Esophagus (tissue), 2 donors: ENCODE data around the gene TTLL6. TPM values are rescaled to one million over a fixed set of nuclear protein-coding genes. Genes with fewer than 3 reads are reported as not detected.

ENCODE experiments used
- H3K27ac ChIP-seq, 2 donors: one replicate each; pipeline ENCODE4 v1.5.1; 2013; ENCODE audit warnings: low read depth in 2 of 2, mild to moderate bottlenecking in 2 of 2, inconsistent platforms in 1 of 2, low read length in 1 of 2, moderate library complexity in 1 of 2
- H3K27me3 ChIP-seq, 2 donors: one replicate each; pipeline ENCODE4 v1.6.1; 2013; ENCODE audit warnings: low read length in 2 of 2, control low read depth in 1 of 2, mild to moderate bottlenecking in 1 of 2; ENCODE audit not compliant: insufficient read depth in 2 of 2, control insufficient read depth in 1 of 2
- H3K36me3 ChIP-seq, 2 donors: one replicate each; pipeline ENCODE4 v1.6.1; 2013; ENCODE audit warnings: low read length in 1 of 2; ENCODE audit not compliant: control insufficient read depth in 2 of 2, insufficient read depth in 2 of 2
- H3K4me1 ChIP-seq, 2 donors: one replicate each; pipeline ENCODE4 v1.6.1; 2013; ENCODE audit warnings: low read length in 1 of 2; ENCODE audit not compliant: control insufficient read depth in 2 of 2, insufficient read depth in 2 of 2
- H3K4me3 ChIP-seq, 2 donors: one replicate each; pipeline ENCODE4 v1.5.1; 2013; ENCODE audit warnings: low read length in 2 of 2, mild to moderate bottlenecking in 2 of 2, low read depth in 1 of 2, moderate library complexity in 1 of 2
- H3K9me3 ChIP-seq, 2 donors: one replicate each; pipeline ENCODE4 v1.6.1; 2013; ENCODE audit warnings: mild to moderate bottlenecking in 2 of 2, low read depth in 1 of 2, low read length in 1 of 2, moderate library complexity in 1 of 2; ENCODE audit not compliant: control insufficient read depth in 2 of 2, insufficient read depth in 1 of 2
- WGBS, 2 donors: extraction: QIAGEN DNeasy Blood & Tissue Kit; methylation state at CpG; one replicate each; pipeline ENCODE4 v1.1.7; 2013; 5-methylcytosine and 5-hydroxymethylcytosine counted together
- polyA plus RNA-seq, 2 donors: library from polyadenylated mRNA; stranded (reverse); fragments of 200-250 nt; gene quantifications; one replicate each; pipeline ENCODE4 v1.2.3, GENCODE V29; 2013
- donor health status: healthy with polysubstance abuse.
- donor health status: Bipolar disorder and iron deficiency.

The TTLL6 gene
- polyA plus RNA-seq, 2 donors: 0.02 to 0.05 TPM

GRCh38 chr17:48795444-48796162, 21.4 kb downstream of the TTLL6 start:
- WGBS, 2 donors: 49 to 61% methylated on average over 10 of the region's 10 CpGs
- H3K9me3 ChIP-seq: no peaks in the 10 kb centered on the region
- no peaks in the 10 kb centered on the region for H3K36me3 ChIP-seq
- peaks cover 0 to under 1% of the 10 kb centered on the region in 2 donors for H3K27me3 ChIP-seq
- no peak overlapping the region for H3K4me3 ChIP-seq
- H3K4me1 ChIP-seq: no peaks in the 10 kb centered on the region
- H3K27ac ChIP-seq: no peak overlapping the region

DNA sequence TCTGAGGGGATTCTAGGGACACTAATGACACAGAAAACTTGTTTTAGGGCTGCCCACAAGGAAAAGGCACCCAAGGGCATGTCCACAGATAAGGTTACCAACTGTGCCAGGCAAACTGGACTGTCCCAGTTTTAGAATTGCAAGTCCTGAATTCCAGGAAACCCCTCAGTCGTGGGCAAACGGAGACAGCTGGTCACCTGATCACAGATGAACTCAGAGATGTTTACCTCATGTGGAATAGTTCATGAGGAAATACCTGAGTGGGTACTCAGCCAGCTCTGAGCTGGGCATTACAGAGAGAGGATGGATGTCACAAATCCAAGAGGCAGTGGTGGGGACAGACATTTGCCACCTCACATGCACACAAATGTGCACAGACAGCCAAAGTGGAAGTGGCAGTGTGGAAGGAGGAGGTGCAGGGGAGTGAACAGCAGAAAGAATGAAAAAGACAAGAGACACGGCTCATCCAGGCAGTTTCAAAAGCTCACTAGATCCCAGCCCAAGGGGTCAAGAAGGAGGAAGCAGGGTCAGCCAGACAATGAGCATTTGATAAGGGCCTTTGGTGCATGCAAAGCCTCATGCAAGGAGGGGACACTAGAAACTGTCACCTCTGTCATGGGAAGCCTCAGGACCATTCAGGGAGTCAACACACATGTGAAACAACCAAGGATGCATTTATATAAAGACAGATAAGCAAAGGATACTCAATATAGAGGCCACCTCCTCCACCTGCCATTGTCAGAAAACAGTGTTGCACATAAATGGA, 24.8 kb downstream of the TTLL6 start:
- Histone ChIP-seq H3K4me1 (no peaks in the 10 kb centered on the region), H3K4me3 (no peak overlapping the region), H3K9me3 (no peaks in the 10 kb centered on the region), H3K36me3 (no peaks in the 10 kb centered on the region), H3K27ac (no peak overlapping the region), H3K27me3 (no peaks in the 10 kb centered on the region)
- 36 to 40% methylated on average over 3 of the region's 3 CpGs for WGBS, 2 donors

- WGBS, 2 donors: 38 to 47% methylated on average over 14 of the region's 14 CpGs
- Histone ChIP-seq H3K27ac (no peak overlapping the region), H3K4me3 (no peak overlapping the region), H3K9me3 (no peaks in the 10 kb centered on the region), H3K36me3 (no peaks in the 10 kb centered on the region), H3K27me3 (no peaks in the 10 kb centered on the region), H3K4me1 (no peaks in the 10 kb centered on the region)
These were observed 25.6 kb downstream of the TTLL6 start for GRCh38 chr17:48791128-48792032.

- WGBS, 2 donors: 42% methylated on average over 9 of the region's 9 CpGs
- no peak overlapping the region for H3K4me3 ChIP-seq
- H3K9me3 ChIP-seq: no peaks in the 10 kb centered on the region
- no peaks in the 10 kb centered on the region for H3K4me1 ChIP-seq
- no peaks in the 10 kb centered on the region for H3K27me3 ChIP-seq
- no peaks in the 10 kb centered on the region for H3K36me3 ChIP-seq
- H3K27ac ChIP-seq: no peak overlapping the region
These were observed 26.4 kb downstream of the TTLL6 start for GRCh38 chr17:48790607-48791127.

DNA sequence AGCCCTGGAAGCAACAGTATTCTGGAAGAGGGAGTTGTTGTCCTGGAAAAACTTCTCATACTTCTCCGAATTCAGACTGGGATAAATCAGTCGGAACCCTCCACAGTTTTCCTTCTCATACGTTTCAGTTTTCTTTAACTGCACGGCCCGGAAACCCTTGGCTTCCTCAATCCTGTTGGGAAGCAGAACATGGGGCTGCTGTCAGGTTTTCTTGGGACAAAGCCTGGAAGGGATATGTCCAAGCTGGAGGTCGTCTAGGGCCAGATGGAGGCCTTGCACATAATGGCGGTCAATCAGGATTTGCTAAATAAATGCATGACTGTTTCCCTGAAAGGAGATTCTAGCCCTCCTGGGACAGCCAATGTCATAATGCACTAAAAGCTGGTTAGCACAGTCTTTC, 29.2 kb downstream of the TTLL6 start:
- 70 to 74% methylated on average over 7 of the region's 7 CpGs for WGBS, 2 donors
- Histone ChIP-seq H3K27me3 (no peaks in the 10 kb centered on the region), H3K9me3 (no peaks in the 10 kb centered on the region), H3K4me3 (no peak overlapping the region), H3K36me3 (no peaks in the 10 kb centered on the region), H3K4me1 (no peaks in the 10 kb centered on the region), H3K27ac (no peak overlapping the region)

- H3K4me1 ChIP-seq: no peaks in the 10 kb centered on the region
- no peaks in the 10 kb centered on the region for H3K27me3 ChIP-seq
- no peaks in the 10 kb centered on the region for H3K9me3 ChIP-seq
- H3K4me3 ChIP-seq: no peak overlapping the region
- no peak overlapping the region for H3K27ac ChIP-seq
- H3K36me3 ChIP-seq: no peaks in the 10 kb centered on the region
These were observed 37.6 kb downstream of the TTLL6 start for GRCh38 chr17:48779421-48779820.

DNA sequence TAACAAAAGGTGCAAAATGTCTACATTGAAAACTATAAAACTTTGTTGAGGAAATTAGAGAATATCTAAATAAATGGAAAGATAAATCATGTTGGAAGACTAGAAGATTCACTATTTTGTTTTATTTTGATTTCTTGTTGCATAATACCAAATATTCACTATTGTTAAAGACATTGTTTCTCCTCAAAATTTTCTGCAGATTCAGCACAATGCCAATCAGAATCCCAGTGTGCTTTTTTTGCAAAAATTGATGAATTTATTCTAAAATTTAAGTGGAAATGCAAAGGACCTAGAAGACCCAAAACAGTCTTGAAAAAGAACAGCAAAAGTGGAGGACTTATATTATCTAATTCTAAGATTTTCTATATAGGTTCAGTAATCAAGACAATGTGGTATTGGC, 40.4 kb downstream of the TTLL6 start:
- Histone ChIP-seq H3K36me3 (no peaks in the 10 kb centered on the region), H3K9me3 (no peaks in the 10 kb centered on the region), H3K27me3 (no peaks in the 10 kb centered on the region), H3K4me1 (no peaks in the 10 kb centered on the region), H3K4me3 (no peak overlapping the region), H3K27ac (no peak overlapping the region)

DNA sequence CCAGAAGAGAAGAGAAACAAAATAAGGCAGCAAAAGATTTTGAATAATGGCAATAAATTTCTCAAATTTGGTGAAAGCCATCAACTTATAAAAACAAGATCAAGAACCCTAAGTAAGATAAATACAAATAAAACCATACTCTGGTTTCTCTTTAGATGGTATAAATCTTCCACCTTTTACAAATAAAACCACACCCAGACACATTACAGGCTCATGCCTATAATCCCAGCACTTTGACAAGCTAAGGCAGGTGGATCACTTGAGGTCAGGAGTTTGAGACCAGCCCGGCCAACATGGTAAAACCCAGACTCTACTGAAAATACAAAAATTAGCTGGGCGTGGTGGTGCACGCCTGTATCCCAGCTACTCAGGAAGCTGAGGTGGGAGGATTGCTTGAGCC, 43.8 kb downstream of the TTLL6 start:
- no peak overlapping the region for H3K27ac ChIP-seq
- WGBS, 2 donors: 65 to 66% methylated on average over 3 of the region's 3 CpGs
- no peak overlapping the region for H3K4me3 ChIP-seq
- peaks cover 0 to 7% of the 10 kb centered on the region in 2 donors for H3K27me3 ChIP-seq
- H3K4me1 ChIP-seq: no peaks in the 10 kb centered on the region
- no peaks in the 10 kb centered on the region for H3K9me3 ChIP-seq
- H3K36me3 ChIP-seq: no peaks in the 10 kb centered on the region

DNA sequence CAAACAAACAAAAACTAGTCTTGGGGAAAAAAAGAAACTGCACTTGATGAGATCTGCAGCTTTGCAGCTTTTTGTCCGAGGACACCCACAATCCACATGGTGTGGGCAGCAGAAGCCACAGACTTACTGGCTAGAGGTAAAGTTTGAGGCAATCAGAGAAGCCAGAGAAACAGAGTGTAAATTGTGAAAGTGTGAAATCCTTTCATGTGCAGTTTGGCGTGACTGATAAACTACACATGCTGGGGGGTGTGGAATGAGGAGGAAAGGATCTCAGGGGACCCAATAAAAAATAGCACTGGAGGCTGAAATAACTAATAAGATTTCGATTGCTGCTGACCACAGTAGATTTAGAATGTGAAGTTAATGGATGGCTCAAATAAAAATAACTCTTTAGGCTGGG, 46.1 kb downstream of the TTLL6 start:
- Histone ChIP-seq H3K4me1 (no peaks in the 10 kb centered on the region), H3K36me3 (no peaks in the 10 kb centered on the region), H3K9me3 (no peaks in the 10 kb centered on the region), H3K27me3 (peaks cover 0 to 7% of the 10 kb centered on the region in 2 donors), H3K4me3 (no peak overlapping the region), H3K27ac (no peak overlapping the region)
- 47 to 52% methylated on average over 3 of the region's 3 CpGs for WGBS, 2 donors
